ENCODE measurements around the gene LRRC59. TPM values are rescaled to one million over a fixed set of nuclear protein-coding genes. Genes with fewer than 3 reads are reported as not detected.

The LRRC59 gene
- total RNA-seq, 1 experiment from 2014 or later = 221 TPM

GRCh38 chr17:50349243-50349600 lies 48.1 kb downstream of the LRRC59 start:
- ChIA-PET RAD21 (ENCODE audit: low non-redundant PET in 1 of 2, low total read pairs in 2 of 2, uncharacterized antibody in 2 of 2, unreplicated experiment in 2 of 2) (no interaction called here), POLR2A (interaction anchor here (0.9 kb wide), 1 partner anchor 12 kb away, joined by 4 read pairs; no protein-coding TSS in a partner anchor), CTCF (interaction anchor here (1.0 to 1.1 kb wide), 2 partner anchors 53 to 180 kb away, joined by 3 read pairs; no protein-coding TSS in a partner anchor)
- peaks cover 12 to 34% of the 10 kb centered on the region in 2 experiments for H3K4me1 ChIP-seq (ENCODE audit: control insufficient read depth in 1 of 2, insufficient read depth in 2 of 2, low read length in 2 of 2)
- BruUV-seq (replicated peaks) = no TSS peak
- peaks cover 0 to 6% of the 10 kb centered on the region in 2 experiments; a peak in 1 of 4 replicates for H3K36me3 ChIP-seq (ENCODE audit: control insufficient read depth in 1 of 2, insufficient read depth in 2 of 2, low read length in 2 of 2)
- no peak for ATAC-seq
- no peak overlapping the region for H3K4me2 ChIP-seq (ENCODE audit: low read length)
- H2AFZ ChIP-seq (ENCODE audit: low read depth, low read length, poor library complexity, severe bottlenecking) = no peak overlapping the region
- no peak overlapping the region for H3K4me3 ChIP-seq (replicated peaks in 1 of 2; ENCODE audit: low read depth in 1 of 2, low read length in 2 of 2)
- intact Hi-C loops (cut with micrococcal nuclease) = no loop called here
- peaks cover 51% of the 10 kb centered on the region for H3K79me2 ChIP-seq (ENCODE audit: insufficient read depth, low read length)
- H3K9ac ChIP-seq (ENCODE audit: low read length) = no peak overlapping the region
- no peaks in the 10 kb centered on the region for H3K9me2 ChIP-seq (ENCODE audit: insufficient read depth)
- H3K9me3 ChIP-seq (ENCODE audit: control insufficient read depth in 1 of 2, insufficient read depth in 1 of 2, low read depth in 1 of 2, low read length in 2 of 2) = no peaks in the 10 kb centered on the region
- H3K27ac ChIP-seq (ENCODE audit: low read depth, low read length) = no peak overlapping the region
- no peaks in the 10 kb centered on the region for H3K27me3 ChIP-seq (ENCODE audit: insufficient read depth, low read length)
- TF ChIP-seq, protein P1, sequence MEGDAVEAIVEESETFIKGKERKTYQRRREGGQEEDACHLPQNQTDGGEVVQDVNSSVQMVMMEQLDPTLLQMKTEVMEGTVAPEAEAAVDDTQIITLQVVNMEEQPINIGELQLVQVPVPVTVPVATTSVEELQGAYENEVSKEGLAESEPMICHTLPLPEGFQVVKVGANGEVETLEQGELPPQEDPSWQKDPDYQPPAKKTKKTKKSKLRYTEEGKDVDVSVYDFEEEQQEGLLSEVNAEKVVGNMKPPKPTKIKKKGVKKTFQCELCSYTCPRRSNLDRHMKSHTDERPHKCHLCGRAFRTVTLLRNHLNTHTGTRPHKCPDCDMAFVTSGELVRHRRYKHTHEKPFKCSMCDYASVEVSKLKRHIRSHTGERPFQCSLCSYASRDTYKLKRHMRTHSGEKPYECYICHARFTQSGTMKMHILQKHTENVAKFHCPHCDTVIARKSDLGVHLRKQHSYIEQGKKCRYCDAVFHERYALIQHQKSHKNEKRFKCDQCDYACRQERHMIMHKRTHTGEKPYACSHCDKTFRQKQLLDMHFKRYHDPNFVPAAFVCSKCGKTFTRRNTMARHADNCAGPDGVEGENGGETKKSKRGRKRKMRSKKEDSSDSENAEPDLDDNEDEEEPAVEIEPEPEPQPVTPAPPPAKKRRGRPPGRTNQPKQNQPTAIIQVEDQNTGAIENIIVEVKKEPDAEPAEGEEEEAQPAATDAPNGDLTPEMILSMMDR (IDR thresholded peaks at IDR 0.05 in 2 of 3, conservative IDR thresholded peaks at IDR 0.05 in 1 of 3; ENCODE audit: borderline replicate concordance in 1 of 3, insufficient read depth in 1 of 3, low read depth in 2 of 3, low read length in 2 of 3) = no peak
- TF ChIP-seq ZFX (IDR thresholded peaks at IDR 0.05) = no peak
- TF ChIP-seq SP1 (IDR thresholded peaks at IDR 0.05; ENCODE audit: low read depth) = no peak
- TF ChIP-seq MAX (IDR thresholded peaks at IDR 0.05) = no peak
- TF ChIP-seq ELF1 (IDR thresholded peaks at IDR 0.05; ENCODE audit: borderline replicate concordance, low read depth) = no peak
- no peak for TF ChIP-seq ATF3 (IDR thresholded peaks at IDR 0.05)
- no peak for DNase-seq (ENCODE audit: low read depth, low spot score)
- no peaks in the 10 kb centered on the region for H4K20me1 ChIP-seq (ENCODE audit: insufficient read depth)
